Sigmoid colon (tissue), 4 donors: ENCODE results near the gene JMJD7.

Experiments used
- EP300 ChIP-seq, 4 donors: sonication (generic); formaldehyde crosslinking; IDR thresholded peaks; one replicate each; pipeline ENCODE4 v1.6.1; 2017; ENCODE audit warnings: antibody characterized with exemption in 4 of 4
- POLR2A ChIP-seq, 2 donors: fragments of 450-650 bp; IDR thresholded peaks; one replicate each; pipeline ENCODE4 v1.6.1; 2016; ENCODE audit warnings: antibody characterized with exemption in 2 of 2, mild to moderate bottlenecking in 2 of 2, moderate library complexity in 2 of 2
- POLR2AphosphoS5 ChIP-seq, 4 donors: sonication (generic); formaldehyde crosslinking; IDR thresholded peaks; one replicate each; pipeline ENCODE4 v1.6.1; 2017; ENCODE audit warnings: antibody characterized with exemption in 4 of 4
- TF ChIP-seq, protein P1 (sequence below), 4 experiments: fragments of 450-650 bp in 3 of 4; fragments of 200-600 bp in 1 of 4; IDR thresholded peaks; one replicate each; pipeline ENCODE4 v1.5.1; 2016 to 2019; ENCODE audit warnings: antibody characterized with exemption in 4 of 4, mild to moderate bottlenecking in 3 of 4, moderate library complexity in 2 of 4

DNA sequence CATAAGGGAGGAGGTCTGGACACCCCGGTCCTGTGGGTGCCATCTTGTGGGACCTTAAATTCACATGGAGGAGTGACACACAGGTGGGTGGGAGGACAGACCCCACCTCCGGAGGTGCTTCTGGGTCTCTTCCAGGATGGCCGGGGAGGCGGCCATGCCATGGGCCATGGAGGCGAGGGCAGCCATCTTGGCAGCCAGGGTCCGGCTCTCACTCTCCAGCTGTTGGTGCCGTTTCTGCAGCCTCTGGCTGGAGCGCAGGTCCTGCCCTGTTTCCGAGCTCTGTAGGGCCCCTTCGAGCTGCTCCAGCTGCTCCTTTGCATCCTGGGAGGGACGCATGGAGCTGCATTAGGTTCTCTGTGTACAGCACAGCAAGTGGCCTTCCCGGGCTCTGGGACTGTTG, 46.8 kb downstream of the JMJD7 start:
- no peak for TF ChIP-seq EP300 (IDR thresholded peaks at IDR 0.05)
- TF ChIP-seq, protein P1, sequence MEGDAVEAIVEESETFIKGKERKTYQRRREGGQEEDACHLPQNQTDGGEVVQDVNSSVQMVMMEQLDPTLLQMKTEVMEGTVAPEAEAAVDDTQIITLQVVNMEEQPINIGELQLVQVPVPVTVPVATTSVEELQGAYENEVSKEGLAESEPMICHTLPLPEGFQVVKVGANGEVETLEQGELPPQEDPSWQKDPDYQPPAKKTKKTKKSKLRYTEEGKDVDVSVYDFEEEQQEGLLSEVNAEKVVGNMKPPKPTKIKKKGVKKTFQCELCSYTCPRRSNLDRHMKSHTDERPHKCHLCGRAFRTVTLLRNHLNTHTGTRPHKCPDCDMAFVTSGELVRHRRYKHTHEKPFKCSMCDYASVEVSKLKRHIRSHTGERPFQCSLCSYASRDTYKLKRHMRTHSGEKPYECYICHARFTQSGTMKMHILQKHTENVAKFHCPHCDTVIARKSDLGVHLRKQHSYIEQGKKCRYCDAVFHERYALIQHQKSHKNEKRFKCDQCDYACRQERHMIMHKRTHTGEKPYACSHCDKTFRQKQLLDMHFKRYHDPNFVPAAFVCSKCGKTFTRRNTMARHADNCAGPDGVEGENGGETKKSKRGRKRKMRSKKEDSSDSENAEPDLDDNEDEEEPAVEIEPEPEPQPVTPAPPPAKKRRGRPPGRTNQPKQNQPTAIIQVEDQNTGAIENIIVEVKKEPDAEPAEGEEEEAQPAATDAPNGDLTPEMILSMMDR (IDR thresholded peaks at IDR 0.05) = no peak
- TF ChIP-seq POLR2A (IDR thresholded peaks at IDR 0.05) = no peak
- TF ChIP-seq POLR2AphosphoS5 (IDR thresholded peaks at IDR 0.05) = no peak
